CD4-positive, alpha-beta memory T cell (primary cell): Measurements from ENCODE around the gene DCLRE1B. TPM values are rescaled to one million over a fixed set of nuclear protein-coding genes. Genes with fewer than 3 reads are reported as not detected.

Source experiments
- CTCF ChIA-PET: fragments of 350-600 bp; sonication (Branson Sonifier 250); formaldehyde crosslinking; loops from one replicate; lab custom pipeline; 2021; ENCODE audit warnings: inconsistent platforms; ENCODE audit not compliant: partially characterized antibody; lab: Charles Lee
- POLR2A ChIA-PET: fragments of 350-600 bp; sonication (Branson Sonifier 250); formaldehyde crosslinking; loops from one replicate; lab custom pipeline; 2021; ENCODE audit not compliant: partially characterized antibody; lab: Charles Lee
- DNase-seq, 5 donors: peaks; one replicate each; pipeline versions ENCODE4 v3.0.0 to v3.0.0-alpha.2; 2020 to 2022; ENCODE audit warnings: mixed read lengths in 1 of 5
- H3K27ac ChIP-seq: one replicate; pipeline ENCODE4 v1.7.0; 2013; ENCODE audit warnings: low read depth, low read length
- H3K27me3 ChIP-seq: 2 replicates; pipeline ENCODE4 v1.7.0; 2013; ENCODE audit warnings: mild to moderate bottlenecking, low read length, moderate library complexity; ENCODE audit not compliant: insufficient read depth
- H3K36me3 ChIP-seq: 2 replicates; pipeline ENCODE4 v1.7.0; 2013; ENCODE audit warnings: mild to moderate bottlenecking, low read length, moderate library complexity; ENCODE audit not compliant: insufficient read depth
- H3K4me1 ChIP-seq: 2 replicates; pipeline ENCODE4 v1.7.0; 2013; ENCODE audit warnings: mild to moderate bottlenecking, low read length, moderate library complexity; ENCODE audit not compliant: insufficient read depth
- H3K4me3 ChIP-seq, 2 donors: one replicate each; pipeline ENCODE4 v1.7.0; 2013; ENCODE audit warnings: low read length in 2 of 2, mild to moderate bottlenecking in 1 of 2
- H3K9me3 ChIP-seq, 2 donors: one replicate each; pipeline ENCODE4 v1.7.0; 2013; ENCODE audit warnings: low read length in 2 of 2, control low read depth in 1 of 2; ENCODE audit not compliant: control insufficient read depth in 1 of 2
- H3K27ac Mint-ChIP-seq, 7 donors: one replicate each; pipeline ENCODE4 v1.8.0; 2020 to 2021; ENCODE audit warnings: mixed read lengths in 7 of 7, mild to moderate bottlenecking in 6 of 7, inconsistent platforms in 3 of 7, moderate library complexity in 3 of 7
- H3K27me3 Mint-ChIP-seq, 2 donors: one replicate each; pipeline ENCODE4 v1.8.0; 2020 to 2021; ENCODE audit warnings: mixed read lengths in 2 of 2
- H3K36me3 Mint-ChIP-seq, 2 donors: one replicate each; pipeline ENCODE4 v1.8.0; 2020 to 2021; ENCODE audit warnings: mixed read lengths in 2 of 2, inconsistent platforms in 1 of 2, mild to moderate bottlenecking in 1 of 2
- H3K4me1 Mint-ChIP-seq, 4 donors: one replicate each; pipeline ENCODE4 v1.8.0; 2020 to 2021; ENCODE audit warnings: mixed read lengths in 4 of 4, mild to moderate bottlenecking in 1 of 4
- H3K4me3 Mint-ChIP-seq, 8 donors: one replicate each; pipeline ENCODE4 v1.8.0; 2020 to 2021; ENCODE audit warnings: mixed read lengths in 8 of 8, mild to moderate bottlenecking in 7 of 8, moderate library complexity in 6 of 8, inconsistent platforms in 3 of 8
- H3K9me3 Mint-ChIP-seq, 8 donors: one replicate each; pipeline ENCODE4 v1.8.0; 2020 to 2021; ENCODE audit warnings: mixed read lengths in 8 of 8, mild to moderate bottlenecking in 5 of 8, inconsistent platforms in 3 of 8, moderate library complexity in 1 of 8
- intact Hi-C: fragments of 100-400 bp; cut with micrococcal nuclease; formaldehyde crosslinking; loops from one replicate; pipeline ENCODE4 v1.15.1; 2023
- polyA plus RNA-seq, 2 donors: library from polyadenylated mRNA; unstranded; fragments of 300-500 nt; fragmentation: Illumina TruSeq; gene quantifications; one replicate each; pipeline ENCODE4 v1.2.3, GENCODE V29; 2021
- total RNA-seq, 2 experiments: library from RNA; stranded (reverse); gene quantifications; one replicate each; pipeline ENCODE4 v1.2.3, GENCODE V29; 2021

The DCLRE1B gene
- total RNA-seq: 1 to 10 TPM; 5.1 to 5.4 TPM
- 1 to 10 TPM; 2.8 to 5.3 TPM for polyA plus RNA-seq

DNA sequence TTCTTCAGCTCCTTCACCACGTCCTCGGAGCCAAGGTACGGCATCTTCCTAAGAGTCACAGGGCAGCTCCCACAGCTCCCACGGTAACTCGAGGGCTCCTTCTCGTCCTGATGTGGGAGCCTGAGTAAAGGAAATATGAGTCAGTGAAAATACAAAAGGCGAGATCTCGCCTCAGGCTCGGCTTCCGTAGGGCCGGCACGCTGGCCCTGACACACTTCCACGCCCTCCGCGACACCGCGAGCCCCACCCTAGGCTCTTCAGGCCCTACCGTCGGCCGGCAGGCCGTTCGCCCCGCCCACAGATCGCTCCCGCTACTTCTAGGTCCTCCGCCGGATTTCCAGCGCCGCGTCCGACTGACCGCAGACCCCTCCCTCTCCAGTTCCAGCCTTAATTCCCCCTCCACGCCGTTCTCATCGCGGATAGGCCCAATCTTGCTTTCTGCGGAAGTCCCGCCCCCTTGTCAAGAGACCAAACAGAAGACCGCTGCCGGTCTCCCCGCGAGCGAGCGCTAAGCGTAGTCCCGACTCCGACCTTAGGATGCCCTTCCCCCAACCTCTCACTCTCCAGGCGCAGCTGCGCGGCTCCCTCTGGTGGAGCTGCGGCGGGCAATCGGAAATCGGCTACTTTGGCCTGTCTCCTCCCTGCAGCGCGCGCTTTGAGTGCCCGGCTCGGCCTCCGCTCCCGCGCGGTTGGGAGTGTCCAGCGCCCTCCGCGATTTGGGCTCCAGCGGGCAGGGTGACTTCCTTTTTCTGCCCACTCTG, at the start of gene DCLRE1B, which contains the start of gene AP4B1:
TSS of gene DCLRE1B (plus strand) at position 653 of the 761 bp plus-strand sequence. CDS start 261 bp downstream, outside the sequence.
TSS of gene AP4B1 (minus strand) at position 126 of the 761 bp plus-strand sequence. CDS start at position 44, 82 bp downstream.
- Histone ChIP-seq H3K27ac (peak within 1 kb of the TSS; percentile 96), H3K4me3 (peak within 1 kb of the TSS; percentile 68 to 98), H3K36me3 (peaks cover 19% of the 10 kb centered on the region), H3K27me3 (no peaks in the 10 kb centered on the region), H3K4me1 (peaks cover 44% of the 10 kb centered on the region), H3K9me3 (no peaks in the 10 kb centered on the region)
- peaks cover 36 to 74% (median 47%) of the 10 kb centered on the region in 4 donors for H3K4me1 Mint-ChIP-seq
- ChIA-PET CTCF (interaction anchor here (0.8 to 8.4 kb wide), 24 partner anchors 9 to 832 kb away, joined by 3 to 103 read pairs (median 6); partner anchors contain the start of genes BCL2L15, HIPK1, LRIG2 and RSBN1), POLR2A (interaction anchor here (0.7 to 5.8 kb wide), 32 partner anchors 8 to 853 kb away, joined by 3 to 277 read pairs (median 6); partner anchors contain the start of genes BCL2L15, CSDE1, HIPK1 and PHTF1)
- no peaks in the 10 kb centered on the region for H3K27me3 Mint-ChIP-seq
- intact Hi-C loops: loop anchor here (1.0 to 10.0 kb wide), 7 partner anchors 24 to 830 kb away; partner anchors contain the start of genes HIPK1, LRIG2, PTPN22 and RSBN1
- H3K27ac Mint-ChIP-seq: peak within 1 kb of the TSS; percentile 96 to 100 (median 100)
- peak within 1 kb of the TSS; percentile 94 to 100 (median 99) for H3K4me3 Mint-ChIP-seq
- H3K36me3 Mint-ChIP-seq: peaks cover 35 to 55% of the 10 kb centered on the region in 2 donors
- DNase-seq: peak; percentile 97 to 99 (median 98)
- H3K9me3 Mint-ChIP-seq: no peaks in the 10 kb centered on the region

DNA sequence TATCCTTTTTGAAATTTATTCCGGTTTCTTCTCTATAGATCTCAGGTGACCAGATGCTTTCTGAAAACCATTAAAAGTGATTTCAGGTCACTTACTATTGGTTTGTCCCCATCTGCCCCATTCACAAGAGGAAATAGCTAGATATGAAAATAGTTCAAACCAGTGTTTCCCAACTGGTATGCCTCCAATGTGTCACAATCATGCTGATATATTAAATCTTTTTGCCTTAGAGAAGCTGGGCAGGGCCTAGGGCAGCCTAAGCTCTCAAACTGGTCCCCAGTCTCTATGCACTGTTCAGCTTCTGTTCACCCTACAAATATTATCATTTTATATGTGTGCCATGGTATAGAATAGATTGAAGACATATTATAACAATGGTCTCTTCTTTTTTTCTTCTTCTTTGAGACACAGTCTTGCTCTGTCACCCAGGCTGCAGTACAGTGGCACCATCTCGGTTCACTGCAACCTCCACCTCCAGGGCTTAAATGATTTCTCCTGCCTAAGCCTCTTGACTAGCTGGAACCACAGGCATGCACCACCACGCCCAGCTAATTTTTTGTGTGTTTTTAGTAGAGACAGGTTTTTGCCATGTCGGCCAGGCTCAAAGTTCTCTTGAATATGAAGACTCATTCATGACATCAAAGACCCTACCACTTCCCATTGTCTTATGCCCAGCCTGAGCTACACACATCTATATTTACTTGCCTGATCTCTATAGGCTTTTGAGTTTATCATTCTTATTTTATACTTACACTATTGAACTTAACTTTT, 49.3 kb upstream of the DCLRE1B start:
- H3K27ac Mint-ChIP-seq: peak overlapping the region in 5 of 7 donors; percentile 52 to 85 (median 68)
- no peak overlapping the region for H3K4me3 Mint-ChIP-seq
- peaks cover 38 to 60% of the 10 kb centered on the region in 2 donors for H3K36me3 Mint-ChIP-seq
- H3K27me3 Mint-ChIP-seq: no peaks in the 10 kb centered on the region
- Histone ChIP-seq H3K27me3 (no peaks in the 10 kb centered on the region), H3K27ac (no peak overlapping the region), H3K4me3 (no peak overlapping the region), H3K9me3 (no peaks in the 10 kb centered on the region), H3K4me1 (peaks cover 23% of the 10 kb centered on the region), H3K36me3 (peaks cover 25% of the 10 kb centered on the region)
- H3K4me1 Mint-ChIP-seq: peaks cover 12 to 28% (median 20%) of the 10 kb centered on the region in 4 donors
- intact Hi-C loops: no loop called here
- no peaks in the 10 kb centered on the region for H3K9me3 Mint-ChIP-seq
- CTCF ChIA-PET: no interaction called here
- no peak for DNase-seq
- POLR2A ChIA-PET: no interaction called here

DNA sequence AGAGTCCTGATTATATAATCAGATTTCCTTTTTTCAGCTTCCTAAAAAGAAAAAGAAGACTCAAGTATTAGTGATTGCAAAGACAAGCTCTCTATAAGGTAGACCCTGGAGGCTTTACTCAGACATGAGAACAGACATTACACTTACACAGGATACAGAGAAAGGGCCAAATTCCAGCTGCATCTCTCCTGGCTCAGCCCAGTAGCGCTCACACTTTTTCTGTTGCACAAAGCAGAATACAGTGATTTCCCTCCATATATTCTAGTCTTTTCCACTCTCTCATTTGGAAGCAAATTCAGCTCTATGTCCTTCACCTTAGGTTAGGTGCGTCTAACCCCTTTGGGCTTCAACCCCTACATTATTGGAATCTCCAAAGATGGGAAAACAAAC, 48.7 kb upstream of the DCLRE1B start:
- H3K27me3 ChIP-seq: no peaks in the 10 kb centered on the region
- Mint-ChIP-seq H3K9me3 (no peaks in the 10 kb centered on the region), H3K27me3 (no peaks in the 10 kb centered on the region), H3K4me3 (no peak overlapping the region), H3K4me1 (peaks cover 12 to 29% (median 22%) of the 10 kb centered on the region in 4 donors), H3K36me3 (peaks cover 36 to 58% of the 10 kb centered on the region in 2 donors), H3K27ac (peak overlapping the region in 3 of 7 donors; percentile 29 to 85 (median 71))
- H3K9me3 ChIP-seq: no peaks in the 10 kb centered on the region
- CTCF ChIA-PET: no interaction called here
- peaks cover 24% of the 10 kb centered on the region for H3K4me1 ChIP-seq
- no peak overlapping the region for H3K4me3 ChIP-seq
- POLR2A ChIA-PET: no interaction called here
- no peak for DNase-seq
- H3K36me3 ChIP-seq: peaks cover 25% of the 10 kb centered on the region
- intact Hi-C loops: no loop called here
- no peak overlapping the region for H3K27ac ChIP-seq

DNA sequence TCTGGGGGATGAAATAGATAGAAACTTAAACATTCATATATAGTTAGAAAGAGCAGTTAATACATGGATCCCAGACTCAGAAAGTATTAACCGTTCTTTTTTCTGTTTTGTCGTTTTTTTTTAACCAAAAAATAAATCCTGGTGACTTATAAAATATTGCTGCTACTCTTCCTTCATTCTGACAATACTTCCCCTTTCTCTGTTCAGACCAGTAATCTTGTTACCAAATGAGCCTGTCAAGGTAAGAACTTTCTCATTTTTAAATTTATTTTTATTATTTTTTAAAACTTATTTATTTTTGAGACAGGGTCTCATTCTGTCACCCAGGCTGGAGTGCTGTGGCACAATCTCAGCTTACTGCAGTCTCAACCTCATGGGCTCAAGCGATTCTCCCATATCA, 47.4 kb upstream of the DCLRE1B start:
- Histone ChIP-seq H3K4me3 (no peak overlapping the region), H3K27ac (no peak overlapping the region), H3K4me1 (peaks cover 24% of the 10 kb centered on the region), H3K9me3 (no peaks in the 10 kb centered on the region), H3K27me3 (no peaks in the 10 kb centered on the region), H3K36me3 (peaks cover 25% of the 10 kb centered on the region)
- ChIA-PET CTCF (interaction anchor here (0.9 kb wide), 1 partner anchor 23 kb away, joined by 3 read pairs; no protein-coding TSS in a partner anchor), POLR2A (no interaction called here)
- no peak overlapping the region for H3K4me3 Mint-ChIP-seq
- peaks cover 36 to 55% of the 10 kb centered on the region in 2 donors for H3K36me3 Mint-ChIP-seq
- H3K27me3 Mint-ChIP-seq: no peaks in the 10 kb centered on the region
- H3K9me3 Mint-ChIP-seq: no peaks in the 10 kb centered on the region
- H3K4me1 Mint-ChIP-seq: peaks cover 20 to 35% (median 28%) of the 10 kb centered on the region in 4 donors
- intact Hi-C loops: no loop called here
- peak overlapping the region in 1 of 7 donors; percentile 42 for H3K27ac Mint-ChIP-seq
- DNase-seq: no peak

DNA sequence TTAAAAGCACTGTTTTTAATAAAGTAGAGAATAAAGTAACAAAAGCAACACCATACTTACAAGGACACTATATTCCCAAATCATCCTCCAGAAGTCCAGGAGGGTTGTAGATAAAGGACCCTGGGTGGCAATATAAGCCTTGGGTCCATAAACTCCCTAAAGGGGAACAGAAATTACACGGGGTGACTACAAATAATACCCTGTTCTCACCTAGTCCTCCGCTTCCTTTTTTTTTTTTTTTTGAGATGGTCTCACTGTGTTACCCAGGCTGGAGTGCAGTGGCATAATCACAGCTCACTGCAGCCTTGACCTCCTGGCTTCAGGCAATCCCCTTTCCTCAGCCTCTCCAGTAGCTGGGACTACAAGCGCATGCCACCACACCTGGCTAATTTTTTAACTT, 46.7 kb upstream of the DCLRE1B start:
- Histone ChIP-seq H3K4me1 (peaks cover 24% of the 10 kb centered on the region), H3K9me3 (no peaks in the 10 kb centered on the region), H3K4me3 (no peak overlapping the region), H3K27ac (no peak overlapping the region), H3K36me3 (peaks cover 25% of the 10 kb centered on the region), H3K27me3 (no peaks in the 10 kb centered on the region)
- H3K36me3 Mint-ChIP-seq: peaks cover 40 to 59% of the 10 kb centered on the region in 2 donors
- no peaks in the 10 kb centered on the region for H3K27me3 Mint-ChIP-seq
- H3K4me1 Mint-ChIP-seq: peaks cover 23 to 38% (median 32%) of the 10 kb centered on the region in 4 donors
- DNase-seq: no peak
- CTCF ChIA-PET: interaction anchor here (0.6 to 1.2 kb wide), 2 partner anchors 35 to 81 kb away, joined by 3 read pairs; no protein-coding TSS in a partner anchor
- H3K9me3 Mint-ChIP-seq: no peaks in the 10 kb centered on the region
- peak overlapping the region in 3 of 7 donors; percentile 36 to 89 (median 75) for H3K27ac Mint-ChIP-seq
- intact Hi-C loops: no loop called here
- POLR2A ChIA-PET: no interaction called here
- no peak overlapping the region for H3K4me3 Mint-ChIP-seq

DNA sequence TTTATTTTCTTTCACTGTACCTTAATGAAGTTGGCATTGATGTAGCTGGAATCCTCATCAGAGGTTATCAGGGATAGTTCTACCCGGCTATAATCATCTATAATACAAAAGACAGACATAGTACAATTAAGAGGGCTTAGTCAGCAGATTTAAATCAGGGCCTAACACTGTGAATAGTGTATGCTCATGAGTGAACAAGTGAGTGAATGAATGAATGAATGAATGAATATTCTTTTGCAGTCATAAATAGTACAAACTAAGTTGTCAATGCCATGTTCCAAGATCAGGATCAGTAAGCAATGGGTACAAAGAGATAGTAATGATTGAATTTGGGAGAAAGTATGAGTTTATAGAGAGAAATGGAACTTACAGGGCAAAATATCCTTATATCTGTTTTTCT, 46.1 kb upstream of the DCLRE1B start:
- POLR2A ChIA-PET: interaction anchor here (1.0 to 2.6 kb wide), 3 partner anchors 8 to 45 kb away, joined by 3 to 7 read pairs (median 3); partner anchors contain the start of gene AP4B1
- Mint-ChIP-seq H3K4me1 (peaks cover 24 to 38% (median 34%) of the 10 kb centered on the region in 4 donors), H3K27ac (peak overlapping the region in 6 of 7 donors; percentile 0 to 89 (median 62)), H3K27me3 (no peaks in the 10 kb centered on the region), H3K9me3 (no peaks in the 10 kb centered on the region), H3K36me3 (peaks cover 42 to 60% of the 10 kb centered on the region in 2 donors), H3K4me3 (peak overlapping the region in 1 of 8 donors; percentile 47)
- CTCF ChIA-PET: interaction anchor here (0.6 to 2.3 kb wide), 12 partner anchors 9 to 80 kb away, joined by 3 to 10 read pairs (median 3); partner anchors contain the start of genes AP4B1 and RSBN1
- intact Hi-C loops: no loop called here
- Histone ChIP-seq H3K27me3 (no peaks in the 10 kb centered on the region), H3K27ac (no peak overlapping the region), H3K4me1 (peaks cover 24% of the 10 kb centered on the region), H3K9me3 (no peaks in the 10 kb centered on the region), H3K36me3 (peaks cover 25% of the 10 kb centered on the region), H3K4me3 (no peak overlapping the region)
- no peak for DNase-seq
